Ishikawa (cell line): ENCODE results near the gene MNT.

Experiments
- CEBPB ChIP-seq: IDR thresholded peaks from 2 replicates; pipeline ENCODE4 v1.6.1; 2012
- RAD21 ChIP-seq: IDR thresholded peaks from 2 replicates; pipeline ENCODE4 v1.6.1; 2012; ENCODE audit warnings: low read depth
- TAF1 ChIP-seq: IDR thresholded peaks from 2 replicates; pipeline ENCODE4 v1.6.1; 2012; ENCODE audit warnings: low read depth, mild to moderate bottlenecking
- TEAD4 ChIP-seq: IDR thresholded peaks from 2 replicates; pipeline ENCODE4 v1.6.1; 2012
- YY1 ChIP-seq: IDR thresholded peaks from 2 replicates; pipeline ENCODE4 v1.6.1; 2012; ENCODE audit warnings: low read depth
- TF ChIP-seq, protein P1 (sequence below): IDR thresholded peaks from 2 replicates; pipeline ENCODE4 v1.6.1; 2012

DNA sequence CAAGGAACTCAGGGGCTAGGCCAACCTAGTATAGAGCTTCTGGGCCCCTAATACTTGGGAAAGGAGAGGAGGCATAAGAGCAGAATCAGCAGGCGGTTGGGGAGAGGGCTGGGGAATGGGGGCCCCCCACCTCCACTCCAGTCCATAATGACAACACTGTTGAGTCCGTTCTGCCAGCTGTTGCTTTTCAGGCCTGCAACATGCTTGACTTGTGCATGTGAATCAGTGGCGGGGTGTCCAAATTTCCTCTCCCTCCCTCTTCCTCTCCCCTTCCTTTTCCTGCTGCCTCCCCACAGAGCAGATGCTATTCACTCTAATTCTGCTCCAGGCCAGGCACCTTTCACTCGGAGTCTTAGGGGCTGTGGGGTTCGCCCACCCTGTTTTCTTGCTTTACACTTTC lies 31.8 kb downstream of the MNT start:
- TF ChIP-seq, protein P1, sequence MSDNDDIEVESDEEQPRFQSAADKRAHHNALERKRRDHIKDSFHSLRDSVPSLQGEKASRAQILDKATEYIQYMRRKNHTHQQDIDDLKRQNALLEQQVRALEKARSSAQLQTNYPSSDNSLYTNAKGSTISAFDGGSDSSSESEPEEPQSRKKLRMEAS, result no peak
- no peak for TF ChIP-seq TAF1
- TF ChIP-seq YY1, result no peak
- TF ChIP-seq CEBPB, result no peak
- TF ChIP-seq TEAD4, result no peak
- no peak for TF ChIP-seq RAD21
